HepG2 (cell line): Measurements from ENCODE around the gene SPATA33. TPM values are rescaled to one million over a fixed set of nuclear protein-coding genes. Genes with fewer than 3 reads are reported as not detected.

Experiments
- FOXK1 ChIP-seq: sonication (generic); formaldehyde crosslinking; IDR thresholded peaks from 2 replicates; pipeline ENCODE4 v1.4.0; 2020; ENCODE audit warnings: low read depth, missing genetic modification reagents, borderline replicate concordance
- HNF4G ChIP-seq, 2 experiments: sonication (generic) in 1 of 2; formaldehyde crosslinking in 1 of 2; IDR thresholded peaks; 2 replicates each; pipeline versions ENCODE4 v1.4.0 to v1.6.1; 2011 to 2020; ENCODE audit warnings: borderline replicate concordance in 2 of 2, low read depth in 2 of 2, mild to moderate bottlenecking in 2 of 2, low read length in 1 of 2, missing genetic modification reagents in 1 of 2, moderate library complexity in 1 of 2
- HOXA7 ChIP-seq: sonication (generic); formaldehyde crosslinking; IDR thresholded peaks from 2 replicates; pipeline ENCODE4 v1.8.1; 2022; ENCODE audit warnings: mild to moderate bottlenecking, missing genetic modification reagents, moderate library complexity
- RELA ChIP-seq: sonication (generic); formaldehyde crosslinking; IDR thresholded peaks from 2 replicates; pipeline ENCODE4 v1.4.0; 2020; ENCODE audit warnings: missing genetic modification reagents
- ZFYVE20 ChIP-seq: sonication (generic); formaldehyde crosslinking; IDR thresholded peaks from 2 replicates; pipeline ENCODE4 v1.8.0; 2023; ENCODE audit warnings: low read depth, mild to moderate bottlenecking, moderate library complexity, missing genetic modification reagents, borderline replicate concordance
- polyA plus RNA-seq, 8 experiments: library from polyadenylated mRNA; depleted of rRNA in 3 of 8; stranded (reverse) in 7 of 8; unstranded in 1 of 8; fragments of >200 nt; fragmentation: Illumina TruSeq in 4 of 8; extraction: Trizol in 4 of 8; gene quantifications; 2 replicates each; pipeline versions ENCODE4 v1.2.1 to v1.2.3, GENCODE V29; 2011 to 2016; ENCODE audit warnings: low read depth in 4 of 8, missing spikeins in 1 of 8, mixed read lengths in 1 of 8; ENCODE audit not compliant: insufficient read depth in 1 of 8
- total RNA-seq, 5 experiments: library from RNA; depleted of rRNA; stranded (reverse); fragments of >200 nt; fragmentation: Illumina TruSeq; extraction: Trizol; gene quantifications; 2 replicates each; pipeline ENCODE4 v1.2.3, GENCODE V29; 2016; ENCODE audit warnings: low read depth in 1 of 5
- TF ChIP-seq, protein P1 (sequence below): sonication (generic); formaldehyde crosslinking; IDR thresholded peaks from 2 replicates; pipeline ENCODE4 v1.5.1; 2020; ENCODE audit warnings: mild to moderate bottlenecking, moderate library complexity, missing genetic modification reagents
- TF ChIP-seq, protein P2 (sequence below): sonication (generic); formaldehyde crosslinking; IDR thresholded peaks from 2 replicates; pipeline ENCODE4 v1.8.1; 2023; ENCODE audit warnings: mild to moderate bottlenecking, moderate library complexity, missing genetic modification reagents
- TF ChIP-seq, protein P3 (sequence below): sonication (generic); formaldehyde crosslinking; conservative IDR thresholded peaks from 2 replicates; pipeline ENCODE4 v1.4.0; 2020; ENCODE audit warnings: missing genetic modification reagents
- TF ChIP-seq, protein P4 (sequence below): sonication (generic); formaldehyde crosslinking; IDR thresholded peaks from 2 replicates; pipeline ENCODE4 v1.5.1; 2020; ENCODE audit warnings: mild to moderate bottlenecking, missing genetic modification reagents, moderate library complexity
- TF ChIP-seq, protein P5 (sequence below): IDR thresholded peaks from 2 replicates; pipeline ENCODE4 v1.6.1; 2018; ENCODE audit warnings: missing genetic modification reagents, mild to moderate bottlenecking, missing compliant biosample characterization
- TF ChIP-seq, protein P6 (sequence below): sonication (generic); formaldehyde crosslinking; IDR thresholded peaks from 2 replicates; pipeline ENCODE4 v1.8.0; 2022; ENCODE audit warnings: missing genetic modification reagents, mild to moderate bottlenecking, moderate library complexity, borderline replicate concordance

Gene SPATA33
- total and polyA plus RNA-seq, 2 of the 13 experiments (the other 11 are each of a cell fraction or from before 2014, with no cell fraction given) = 5.7 to 11.0 TPM

DNA sequence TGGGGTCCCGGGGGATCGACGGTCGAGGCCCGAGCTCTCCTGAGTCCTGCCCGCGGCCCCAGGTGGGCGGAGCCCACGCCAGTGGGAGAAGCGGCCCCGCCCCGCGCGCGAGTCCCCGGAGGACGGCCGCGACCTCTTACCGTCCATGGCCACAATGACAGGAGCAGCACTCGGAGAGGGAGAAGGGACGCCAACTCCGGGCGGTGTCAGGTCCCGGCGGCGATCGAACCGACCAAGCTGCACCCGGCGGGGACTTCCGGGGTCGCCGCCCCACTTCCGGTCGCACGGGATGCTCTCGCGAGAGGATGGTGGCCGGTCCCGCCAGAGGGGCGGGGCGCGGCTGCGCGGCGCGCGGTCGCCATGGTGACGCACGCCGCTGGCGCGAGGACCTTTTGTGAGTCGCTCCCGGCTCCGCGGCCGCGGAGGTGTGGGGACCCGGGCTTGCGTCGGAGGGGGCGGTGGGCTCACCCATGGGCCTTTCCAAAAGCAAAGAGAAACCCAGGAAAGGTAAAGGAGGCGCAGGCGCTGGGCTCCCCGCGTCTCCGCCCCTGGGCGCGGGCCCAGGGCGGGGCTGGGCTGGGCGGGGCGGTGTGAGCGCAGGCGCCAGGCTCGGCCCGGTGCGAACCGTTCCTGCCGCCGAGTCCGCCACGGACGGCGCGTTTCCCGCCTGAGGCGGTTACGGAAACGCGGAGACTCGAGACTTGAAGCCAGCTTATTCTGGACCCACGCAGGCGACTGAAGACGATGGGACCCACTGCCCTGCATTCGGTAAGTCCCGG lies at the start of gene SPATA33, which contains the start of gene CHMP1A (continued):
- TF ChIP-seq, protein P1, sequence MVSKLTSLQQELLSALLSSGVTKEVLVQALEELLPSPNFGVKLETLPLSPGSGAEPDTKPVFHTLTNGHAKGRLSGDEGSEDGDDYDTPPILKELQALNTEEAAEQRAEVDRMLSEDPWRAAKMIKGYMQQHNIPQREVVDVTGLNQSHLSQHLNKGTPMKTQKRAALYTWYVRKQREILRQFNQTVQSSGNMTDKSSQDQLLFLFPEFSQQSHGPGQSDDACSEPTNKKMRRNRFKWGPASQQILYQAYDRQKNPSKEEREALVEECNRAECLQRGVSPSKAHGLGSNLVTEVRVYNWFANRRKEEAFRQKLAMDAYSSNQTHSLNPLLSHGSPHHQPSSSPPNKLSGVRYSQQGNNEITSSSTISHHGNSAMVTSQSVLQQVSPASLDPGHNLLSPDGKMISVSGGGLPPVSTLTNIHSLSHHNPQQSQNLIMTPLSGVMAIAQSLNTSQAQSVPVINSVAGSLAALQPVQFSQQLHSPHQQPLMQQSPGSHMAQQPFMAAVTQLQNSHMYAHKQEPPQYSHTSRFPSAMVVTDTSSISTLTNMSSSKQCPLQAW (CRISPR knock-in tag) = peak; percentile 72; the same call in 1 of the 2 replicates
- TF ChIP-seq RELA (CRISPR knock-in tag) = peak; percentile 38; the same call in 1 of the 2 replicates
- peak; percentile 11; the same call in 1 of the 2 replicates for TF ChIP-seq HNF4G (IDR thresholded peaks at IDR 0.05; ENCODE audit: borderline replicate concordance, low read depth, low read length)
- TF ChIP-seq HNF4G (CRISPR knock-in tag; IDR thresholded peaks at IDR 0.05; ENCODE audit: borderline replicate concordance, low read depth) = no peak; the same call in 1 of the 2 replicates
- peak; percentile 83; the same call in 1 of the 2 replicates for TF ChIP-seq FOXK1
- TF ChIP-seq HOXA7 (CRISPR knock-in tag) = no peak
- TF ChIP-seq, protein P2, sequence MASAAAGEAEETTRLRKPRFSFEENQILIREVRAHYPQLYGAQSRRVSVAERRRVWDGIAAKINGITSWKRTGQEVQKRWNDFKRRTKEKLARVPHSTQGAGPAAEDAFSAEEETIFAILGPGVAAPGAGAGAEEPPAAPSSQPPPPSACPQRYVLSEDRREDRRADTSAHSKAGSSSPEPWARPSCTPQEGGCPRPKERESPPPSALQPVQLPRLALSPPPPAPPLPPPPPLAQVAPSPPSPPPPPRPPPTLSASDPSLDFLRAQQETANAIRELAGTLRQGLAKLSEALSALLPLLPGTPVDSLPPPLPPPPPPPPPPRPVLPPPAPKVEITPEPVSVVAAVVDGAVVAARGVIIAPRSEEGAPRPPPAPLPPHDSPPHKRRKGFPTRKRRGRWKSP (CRISPR knock-in tag) = peak; percentile 90
- TF ChIP-seq, protein P3, sequence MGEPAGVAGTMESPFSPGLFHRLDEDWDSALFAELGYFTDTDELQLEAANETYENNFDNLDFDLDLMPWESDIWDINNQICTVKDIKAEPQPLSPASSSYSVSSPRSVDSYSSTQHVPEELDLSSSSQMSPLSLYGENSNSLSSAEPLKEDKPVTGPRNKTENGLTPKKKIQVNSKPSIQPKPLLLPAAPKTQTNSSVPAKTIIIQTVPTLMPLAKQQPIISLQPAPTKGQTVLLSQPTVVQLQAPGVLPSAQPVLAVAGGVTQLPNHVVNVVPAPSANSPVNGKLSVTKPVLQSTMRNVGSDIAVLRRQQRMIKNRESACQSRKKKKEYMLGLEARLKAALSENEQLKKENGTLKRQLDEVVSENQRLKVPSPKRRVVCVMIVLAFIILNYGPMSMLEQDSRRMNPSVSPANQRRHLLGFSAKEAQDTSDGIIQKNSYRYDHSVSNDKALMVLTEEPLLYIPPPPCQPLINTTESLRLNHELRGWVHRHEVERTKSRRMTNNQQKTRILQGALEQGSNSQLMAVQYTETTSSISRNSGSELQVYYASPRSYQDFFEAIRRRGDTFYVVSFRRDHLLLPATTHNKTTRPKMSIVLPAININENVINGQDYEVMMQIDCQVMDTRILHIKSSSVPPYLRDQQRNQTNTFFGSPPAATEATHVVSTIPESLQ = no peak
- TF ChIP-seq, protein P4, sequence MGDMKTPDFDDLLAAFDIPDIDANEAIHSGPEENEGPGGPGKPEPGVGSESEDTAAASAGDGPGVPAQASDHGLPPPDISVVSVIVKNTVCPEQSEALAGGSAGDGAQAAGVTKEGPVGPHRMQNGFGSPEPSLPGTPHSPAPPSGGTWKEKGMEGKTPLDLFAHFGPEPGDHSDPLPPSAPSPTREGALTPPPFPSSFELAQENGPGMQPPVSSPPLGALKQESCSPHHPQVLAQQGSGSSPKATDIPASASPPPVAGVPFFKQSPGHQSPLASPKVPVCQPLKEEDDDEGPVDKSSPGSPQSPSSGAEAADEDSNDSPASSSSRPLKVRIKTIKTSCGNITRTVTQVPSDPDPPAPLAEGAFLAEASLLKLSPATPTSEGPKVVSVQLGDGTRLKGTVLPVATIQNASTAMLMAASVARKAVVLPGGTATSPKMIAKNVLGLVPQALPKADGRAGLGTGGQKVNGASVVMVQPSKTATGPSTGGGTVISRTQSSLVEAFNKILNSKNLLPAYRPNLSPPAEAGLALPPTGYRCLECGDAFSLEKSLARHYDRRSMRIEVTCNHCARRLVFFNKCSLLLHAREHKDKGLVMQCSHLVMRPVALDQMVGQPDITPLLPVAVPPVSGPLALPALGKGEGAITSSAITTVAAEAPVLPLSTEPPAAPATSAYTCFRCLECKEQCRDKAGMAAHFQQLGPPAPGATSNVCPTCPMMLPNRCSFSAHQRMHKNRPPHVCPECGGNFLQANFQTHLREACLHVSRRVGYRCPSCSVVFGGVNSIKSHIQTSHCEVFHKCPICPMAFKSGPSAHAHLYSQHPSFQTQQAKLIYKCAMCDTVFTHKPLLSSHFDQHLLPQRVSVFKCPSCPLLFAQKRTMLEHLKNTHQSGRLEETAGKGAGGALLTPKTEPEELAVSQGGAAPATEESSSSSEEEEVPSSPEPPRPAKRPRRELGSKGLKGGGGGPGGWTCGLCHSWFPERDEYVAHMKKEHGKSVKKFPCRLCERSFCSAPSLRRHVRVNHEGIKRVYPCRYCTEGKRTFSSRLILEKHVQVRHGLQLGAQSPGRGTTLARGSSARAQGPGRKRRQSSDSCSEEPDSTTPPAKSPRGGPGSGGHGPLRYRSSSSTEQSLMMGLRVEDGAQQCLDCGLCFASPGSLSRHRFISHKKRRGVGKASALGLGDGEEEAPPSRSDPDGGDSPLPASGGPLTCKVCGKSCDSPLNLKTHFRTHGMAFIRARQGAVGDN = peak; percentile 79
- TF ChIP-seq, protein P5, sequence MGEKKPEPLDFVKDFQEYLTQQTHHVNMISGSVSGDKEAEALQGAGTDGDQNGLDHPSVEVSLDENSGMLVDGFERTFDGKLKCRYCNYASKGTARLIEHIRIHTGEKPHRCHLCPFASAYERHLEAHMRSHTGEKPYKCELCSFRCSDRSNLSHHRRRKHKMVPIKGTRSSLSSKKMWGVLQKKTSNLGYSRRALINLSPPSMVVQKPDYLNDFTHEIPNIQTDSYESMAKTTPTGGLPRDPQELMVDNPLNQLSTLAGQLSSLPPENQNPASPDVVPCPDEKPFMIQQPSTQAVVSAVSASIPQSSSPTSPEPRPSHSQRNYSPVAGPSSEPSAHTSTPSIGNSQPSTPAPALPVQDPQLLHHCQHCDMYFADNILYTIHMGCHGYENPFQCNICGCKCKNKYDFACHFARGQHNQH = peak; percentile 59
- TF ChIP-seq, protein P6, sequence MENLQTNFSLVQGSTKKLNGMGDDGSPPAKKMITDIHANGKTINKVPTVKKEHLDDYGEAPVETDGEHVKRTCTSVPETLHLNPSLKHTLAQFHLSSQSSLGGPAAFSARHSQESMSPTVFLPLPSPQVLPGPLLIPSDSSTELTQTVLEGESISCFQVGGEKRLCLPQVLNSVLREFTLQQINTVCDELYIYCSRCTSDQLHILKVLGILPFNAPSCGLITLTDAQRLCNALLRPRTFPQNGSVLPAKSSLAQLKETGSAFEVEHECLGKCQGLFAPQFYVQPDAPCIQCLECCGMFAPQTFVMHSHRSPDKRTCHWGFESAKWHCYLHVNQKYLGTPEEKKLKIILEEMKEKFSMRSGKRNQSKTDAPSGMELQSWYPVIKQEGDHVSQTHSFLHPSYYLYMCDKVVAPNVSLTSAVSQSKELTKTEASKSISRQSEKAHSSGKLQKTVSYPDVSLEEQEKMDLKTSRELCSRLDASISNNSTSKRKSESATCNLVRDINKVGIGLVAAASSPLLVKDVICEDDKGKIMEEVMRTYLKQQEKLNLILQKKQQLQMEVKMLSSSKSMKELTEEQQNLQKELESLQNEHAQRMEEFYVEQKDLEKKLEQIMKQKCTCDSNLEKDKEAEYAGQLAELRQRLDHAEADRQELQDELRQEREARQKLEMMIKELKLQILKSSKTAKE (CRISPR knock-in tag) = no peak; the same call in 1 of the 2 replicates
- TF ChIP-seq ZFYVE20 = no peak
